BE2C (cell line): ENCODE measurements around the gene FBXO27.
A peak's percentile ranks its signal among the peaks of the same experiment; 100 is the strongest.

Experiments
- DNase-seq: peaks from one replicate; pipeline ENCODE4 v3.0.0-alpha.2; 2020
- H3K27me3 ChIP-seq: fragments of 250-450 bp; sonication (Bioruptor Pico); 2 replicates; pipeline ENCODE4 v1.5.1; 2020; ENCODE audit warnings: mild to moderate bottlenecking
- H3K36me3 ChIP-seq: fragments of 250-450 bp; sonication (Bioruptor Pico); 2 replicates; pipeline ENCODE4 v1.5.1; 2020; ENCODE audit warnings: mild to moderate bottlenecking
- H3K4me1 ChIP-seq: fragments of 250-450 bp; sonication (Bioruptor Pico); 2 replicates; pipeline ENCODE4 v1.5.1; 2020
- H3K4me3 ChIP-seq: 2 replicates; pipeline ENCODE4 v1.5.1; 2011; ENCODE audit warnings: low read depth, low read length
- H3K9me3 ChIP-seq: fragments of 250-450 bp; sonication (Bioruptor Pico); 2 replicates; pipeline ENCODE4 v1.5.1; 2020
- TF ChIP-seq, protein P1 (sequence below): IDR thresholded peaks from 2 replicates; pipeline ENCODE4 v1.5.1; 2012; ENCODE audit warnings: mild to moderate bottlenecking, low read depth, low read length

Gene FBXO27

DNA sequence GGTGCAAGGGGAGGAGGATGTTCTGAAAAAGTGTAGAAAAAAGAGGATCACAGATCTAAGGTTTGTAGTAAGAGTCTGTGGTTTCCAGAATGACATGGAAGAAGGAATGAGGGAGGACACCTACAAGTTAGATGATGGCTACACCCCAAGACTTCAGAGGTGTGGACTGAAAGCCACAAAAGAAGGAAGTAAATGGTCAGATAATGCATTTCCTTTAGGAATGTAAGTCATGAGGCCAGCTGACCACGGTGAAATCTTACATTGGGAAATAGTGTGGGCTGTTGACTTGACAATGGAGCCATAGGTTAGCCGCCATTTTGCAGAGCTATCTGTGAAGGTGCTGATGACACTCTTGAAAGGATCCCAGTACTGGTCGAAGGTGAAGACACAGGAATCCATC is 25.3 kb upstream of the FBXO27 start:
- no peak for DNase-seq
- no peaks in the 10 kb centered on the region for H3K27me3 ChIP-seq
- H3K4me1 ChIP-seq, result no peaks in the 10 kb centered on the region
- no peak overlapping the region for H3K4me3 ChIP-seq
- H3K36me3 ChIP-seq, result no peaks in the 10 kb centered on the region
- no peaks in the 10 kb centered on the region for H3K9me3 ChIP-seq
- TF ChIP-seq, protein P1, sequence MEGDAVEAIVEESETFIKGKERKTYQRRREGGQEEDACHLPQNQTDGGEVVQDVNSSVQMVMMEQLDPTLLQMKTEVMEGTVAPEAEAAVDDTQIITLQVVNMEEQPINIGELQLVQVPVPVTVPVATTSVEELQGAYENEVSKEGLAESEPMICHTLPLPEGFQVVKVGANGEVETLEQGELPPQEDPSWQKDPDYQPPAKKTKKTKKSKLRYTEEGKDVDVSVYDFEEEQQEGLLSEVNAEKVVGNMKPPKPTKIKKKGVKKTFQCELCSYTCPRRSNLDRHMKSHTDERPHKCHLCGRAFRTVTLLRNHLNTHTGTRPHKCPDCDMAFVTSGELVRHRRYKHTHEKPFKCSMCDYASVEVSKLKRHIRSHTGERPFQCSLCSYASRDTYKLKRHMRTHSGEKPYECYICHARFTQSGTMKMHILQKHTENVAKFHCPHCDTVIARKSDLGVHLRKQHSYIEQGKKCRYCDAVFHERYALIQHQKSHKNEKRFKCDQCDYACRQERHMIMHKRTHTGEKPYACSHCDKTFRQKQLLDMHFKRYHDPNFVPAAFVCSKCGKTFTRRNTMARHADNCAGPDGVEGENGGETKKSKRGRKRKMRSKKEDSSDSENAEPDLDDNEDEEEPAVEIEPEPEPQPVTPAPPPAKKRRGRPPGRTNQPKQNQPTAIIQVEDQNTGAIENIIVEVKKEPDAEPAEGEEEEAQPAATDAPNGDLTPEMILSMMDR, result no peak

DNA sequence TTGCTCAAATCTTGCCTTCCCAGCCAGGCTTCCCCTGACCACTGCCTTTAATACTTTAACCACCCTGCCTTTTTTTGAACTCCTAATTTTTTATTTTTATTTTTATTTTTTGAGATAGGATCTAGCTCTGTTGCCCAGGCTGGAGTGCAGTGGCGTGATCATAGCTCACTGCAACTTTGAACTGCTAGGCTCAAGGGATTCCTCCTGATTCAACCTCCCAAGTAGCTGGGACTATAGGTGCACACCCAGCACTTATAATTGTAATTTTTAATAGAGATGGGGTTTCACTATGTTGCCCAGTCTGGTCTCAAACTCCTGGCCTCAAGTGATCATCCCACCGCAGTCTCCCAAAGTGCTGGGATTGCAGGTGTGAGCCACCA is 21.7 kb upstream of the FBXO27 start:
- no peaks in the 10 kb centered on the region for H3K4me1 ChIP-seq
- H3K9me3 ChIP-seq, result no peaks in the 10 kb centered on the region
- TF ChIP-seq, protein P1, result no peak
- H3K4me3 ChIP-seq, result no peak overlapping the region
- no peaks in the 10 kb centered on the region for H3K36me3 ChIP-seq
- H3K27me3 ChIP-seq, result no peaks in the 10 kb centered on the region
- no peak for DNase-seq

DNA sequence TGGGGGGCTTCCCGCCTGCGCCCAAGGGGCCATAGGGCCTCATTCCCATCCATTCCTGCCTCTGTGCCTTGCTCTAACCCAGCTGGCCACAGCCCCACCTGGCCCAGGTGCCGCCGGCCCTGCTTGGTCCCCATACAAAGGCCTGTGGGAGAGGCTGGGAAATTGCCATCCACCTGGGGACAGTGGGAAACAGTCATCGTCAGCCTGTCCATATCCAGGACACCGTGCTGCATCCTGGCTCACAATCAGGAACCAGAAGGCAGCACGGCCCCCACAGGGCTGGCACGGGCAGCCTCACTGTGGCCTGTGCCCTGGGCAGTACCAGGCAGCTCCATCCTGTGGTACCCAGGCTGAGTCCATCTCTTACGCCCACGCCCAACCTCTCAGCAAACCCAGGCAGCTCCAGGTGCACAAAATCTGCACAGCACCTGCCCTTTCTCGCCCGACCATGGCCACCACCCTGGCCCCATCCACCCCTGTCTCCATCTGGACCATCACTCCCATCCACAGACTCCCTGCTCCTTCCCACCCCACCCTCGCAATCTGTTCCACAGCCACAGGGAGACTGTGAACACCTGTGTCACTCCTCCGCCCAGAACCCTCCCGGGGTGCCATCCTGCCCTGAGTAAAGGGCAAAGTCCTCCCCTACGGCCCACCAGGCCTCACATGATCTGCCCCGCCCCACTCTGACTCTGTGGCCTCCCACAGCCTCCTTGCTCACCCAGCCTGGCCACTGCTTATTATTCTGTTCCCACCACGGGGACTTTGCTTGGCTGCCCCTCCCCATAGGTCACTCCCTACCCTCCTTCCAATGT is 21.1 kb upstream of the FBXO27 start:
- TF ChIP-seq, protein P1, result no peak
- no peak for DNase-seq
- H3K4me3 ChIP-seq, result no peak overlapping the region
- H3K36me3 ChIP-seq, result no peaks in the 10 kb centered on the region
- H3K4me1 ChIP-seq, result no peaks in the 10 kb centered on the region
- H3K27me3 ChIP-seq, result no peaks in the 10 kb centered on the region
- H3K9me3 ChIP-seq, result no peaks in the 10 kb centered on the region

DNA sequence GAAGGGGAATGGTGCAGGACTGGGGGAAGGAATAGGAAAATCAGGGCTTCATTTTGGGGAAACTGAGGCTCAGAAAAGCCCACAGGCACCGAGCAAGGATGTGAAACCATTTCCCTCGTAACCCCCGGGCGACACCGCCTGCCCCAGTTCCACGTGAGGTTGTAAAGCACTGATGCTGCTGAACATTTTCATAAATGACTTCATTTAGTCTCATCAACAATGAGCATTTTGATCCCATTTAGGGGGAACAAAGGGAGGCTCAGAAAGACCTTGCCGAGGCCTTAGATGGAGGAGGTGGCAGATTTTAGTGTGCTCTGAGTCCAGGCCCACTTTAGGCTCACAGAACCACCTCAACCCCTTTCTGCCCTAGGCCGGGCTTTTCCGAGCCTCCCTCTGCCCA is 20.5 kb upstream of the FBXO27 start:
- no peaks in the 10 kb centered on the region for H3K27me3 ChIP-seq
- no peaks in the 10 kb centered on the region for H3K36me3 ChIP-seq
- H3K4me1 ChIP-seq, result no peaks in the 10 kb centered on the region
- no peak overlapping the region for H3K4me3 ChIP-seq
- TF ChIP-seq, protein P1, result no peak
- no peaks in the 10 kb centered on the region for H3K9me3 ChIP-seq
- DNase-seq, result no peak

DNA sequence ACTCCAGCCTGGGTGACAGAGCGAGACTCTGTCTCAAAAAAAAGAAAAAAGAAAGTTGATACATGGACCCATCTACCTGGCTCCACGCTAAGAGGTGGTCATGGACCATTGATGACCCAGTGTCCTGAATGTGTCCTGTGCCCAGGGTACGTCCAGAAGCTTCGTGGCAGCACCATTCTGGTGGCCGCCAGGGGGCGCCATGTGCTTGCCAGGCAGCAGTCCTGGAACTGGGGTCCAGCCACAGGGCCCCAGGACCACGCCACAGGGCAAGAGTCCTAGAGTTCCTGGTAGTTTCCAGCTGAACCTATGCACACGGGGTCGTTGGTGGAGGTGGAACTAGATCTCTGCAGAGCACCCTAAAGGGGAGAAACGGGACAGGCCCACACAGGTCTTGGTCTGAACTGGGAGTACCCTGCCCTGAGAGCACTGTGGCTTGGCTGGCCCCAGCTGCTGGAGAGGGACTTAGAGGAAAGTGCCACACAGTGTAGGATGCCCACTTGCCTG is 19.9 kb upstream of the FBXO27 start:
- Histone ChIP-seq H3K27me3 (no peaks in the 10 kb centered on the region), H3K9me3 (no peaks in the 10 kb centered on the region), H3K36me3 (no peaks in the 10 kb centered on the region), H3K4me1 (no peaks in the 10 kb centered on the region), H3K4me3 (no peak overlapping the region)
- TF ChIP-seq, protein P1, result peak; percentile 80
- DNase-seq, result peak; percentile 76

DNA sequence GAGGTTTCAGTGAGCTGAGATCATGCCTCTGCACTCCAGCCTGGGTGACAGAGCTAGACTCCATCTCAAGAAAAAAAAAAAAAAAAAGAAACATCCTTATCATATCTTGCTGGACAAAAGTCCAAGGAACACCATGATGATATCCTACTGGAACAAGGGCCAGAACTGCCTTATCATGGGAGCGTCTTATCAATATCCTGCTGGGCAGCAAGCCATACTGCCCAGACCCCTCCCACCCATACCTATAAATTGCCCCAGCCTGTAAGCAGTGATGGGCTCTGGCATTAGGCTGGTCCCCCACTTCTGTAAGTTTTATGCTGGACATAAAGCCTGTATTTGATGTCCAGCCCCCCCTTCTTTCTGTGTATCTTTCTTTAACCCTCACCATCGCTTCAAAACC is 14.7 kb upstream of the FBXO27 start:
- no peaks in the 10 kb centered on the region for H3K4me1 ChIP-seq
- no peaks in the 10 kb centered on the region; the same call in 1 of the 2 replicates for H3K9me3 ChIP-seq
- no peak overlapping the region for H3K4me3 ChIP-seq
- H3K27me3 ChIP-seq, result no peaks in the 10 kb centered on the region
- TF ChIP-seq, protein P1, result no peak
- no peaks in the 10 kb centered on the region for H3K36me3 ChIP-seq
- DNase-seq, result no peak
